ENCODE measurements around the gene ZCCHC10. TPM values are rescaled to one million over a fixed set of nuclear protein-coding genes. Genes with fewer than 3 reads are reported as not detected.

Gene ZCCHC10
- total and polyA plus RNA-seq, 2 donors (not counting 3 experiments of a cell fraction or from before 2014, with no cell fraction given), result 25.9 to 32.1 TPM

- H3K4me1 ChIP-seq (ENCODE audit: control insufficient read depth, extremely low read depth, insufficient read depth, low read length), result no peaks in the 10 kb centered on the region
- H3K9ac ChIP-seq (replicated peaks; ENCODE audit: extremely low read depth, insufficient read depth, low read length), result no peak overlapping the region
- peaks cover 4 to 5% of the 10 kb centered on the region in 2 experiments for H3K36me3 ChIP-seq (ENCODE audit: control insufficient read depth in 2 of 2, extremely low read depth in 1 of 2, insufficient read depth in 2 of 2, low read length in 2 of 2)
- no peak overlapping the region for H2AFZ ChIP-seq (ENCODE audit: low read depth, low read length)
- no peak overlapping the region for H3K27ac ChIP-seq (ENCODE audit: insufficient read depth, low read depth, low read length)
- POLR2A ChIA-PET, result interaction anchor here (0.6 kb wide), 1 partner anchor 21 kb away, joined by 3 read pairs; no protein-coding TSS in a partner anchor
- no peaks in the 10 kb centered on the region for H3K9me1 ChIP-seq (replicated peaks; ENCODE audit: control insufficient read depth, extremely low read depth, insufficient read depth, low read length)
- dilution Hi-C loops (cut with MboI; ENCODE audit: extremely low pct_ligation_motif_present, low sequenced_read_pairs), result no loop called here
- no peaks in the 10 kb centered on the region for H3K27me3 ChIP-seq (ENCODE audit: control insufficient read depth in 2 of 2, insufficient read depth in 2 of 2, low read length in 2 of 2)
- H3K9me3 ChIP-seq (replicated peaks; ENCODE audit: control insufficient read depth, insufficient read depth, low read length), result no peaks in the 10 kb centered on the region
- CTCF ChIA-PET, result no interaction called here
- intact Hi-C loops (cut with micrococcal nuclease), result no loop called here
- no peak overlapping the region for H3K4me2 ChIP-seq (ENCODE audit: insufficient read depth, low read length)
- DNase-seq (ENCODE audit: low read depth, low spot score) (no peak), FAIRE-seq (no peak)
- no TSS peak for BruUV-seq (replicated peaks)
- TF ChIP-seq, protein P1, sequence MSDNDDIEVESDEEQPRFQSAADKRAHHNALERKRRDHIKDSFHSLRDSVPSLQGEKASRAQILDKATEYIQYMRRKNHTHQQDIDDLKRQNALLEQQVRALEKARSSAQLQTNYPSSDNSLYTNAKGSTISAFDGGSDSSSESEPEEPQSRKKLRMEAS (IDR thresholded peaks at IDR 0.05; ENCODE audit: insufficient read depth, insufficient read length), result no peak
- TF ChIP-seq MYC (IDR thresholded peaks at IDR 0.05; ENCODE audit: low read depth, low read length) (no peak), JUN (IDR thresholded peaks at IDR 0.05; ENCODE audit: borderline replicate concordance, insufficient read depth, insufficient read length, low read depth) (no peak), FOS (IDR thresholded peaks at IDR 0.05; ENCODE audit: borderline replicate concordance, insufficient read depth, low read length) (no peak), POLR2A (IDR thresholded peaks at IDR 0.05; ENCODE audit: low read depth, low read length) (no peak), GATA2 (IDR thresholded peaks at IDR 0.05; ENCODE audit: insufficient read depth, insufficient read length, low read depth, low read length) (no peak), POLR2AphosphoS5 (IDR thresholded peaks at IDR 0.05; ENCODE audit: insufficient read depth, low read depth, low read length) (no peak), EZH2 (IDR thresholded peaks at IDR 0.05; ENCODE audit: borderline replicate concordance, low read depth, low read length, severe bottlenecking) (no peak), CTCF (IDR thresholded peaks at IDR 0.05; ENCODE audit: extremely low read depth in 1 of 2, insufficient read depth in 1 of 2, low read depth in 1 of 2, low read length in 2 of 2) (no peak)
- no peak overlapping the region for H3K4me3 ChIP-seq (replicated peaks in 1 of 3; ENCODE audit: insufficient read depth in 1 of 3, low read depth in 1 of 3, low read length in 3 of 3)
- no peaks in the 10 kb centered on the region for H4K20me1 ChIP-seq (replicated peaks; ENCODE audit: control insufficient read depth, extremely low read depth, insufficient read depth, low read length)
- H3K79me2 ChIP-seq (ENCODE audit: control insufficient read depth, insufficient read depth, low read length), result no peaks in the 10 kb centered on the region
These were observed 19.7 kb downstream of the ZCCHC10 start for GRCh38 chr5:133006653-133007052.

Measured in endothelial cell of umbilical vein (primary cell).